NCI-H1694 (cell line): ENCODE measurements around the gene FKBP8.

Experiments used
- DNase-seq: peaks from one replicate; lab custom pipeline; 2025; lab: John Stamatoyannopoulos, UW

The FKBP8 gene

GRCh38 chr19:18502246-18502637, 41.1 kb downstream of the FKBP8 start:
- DNase-seq = no peak

DNA sequence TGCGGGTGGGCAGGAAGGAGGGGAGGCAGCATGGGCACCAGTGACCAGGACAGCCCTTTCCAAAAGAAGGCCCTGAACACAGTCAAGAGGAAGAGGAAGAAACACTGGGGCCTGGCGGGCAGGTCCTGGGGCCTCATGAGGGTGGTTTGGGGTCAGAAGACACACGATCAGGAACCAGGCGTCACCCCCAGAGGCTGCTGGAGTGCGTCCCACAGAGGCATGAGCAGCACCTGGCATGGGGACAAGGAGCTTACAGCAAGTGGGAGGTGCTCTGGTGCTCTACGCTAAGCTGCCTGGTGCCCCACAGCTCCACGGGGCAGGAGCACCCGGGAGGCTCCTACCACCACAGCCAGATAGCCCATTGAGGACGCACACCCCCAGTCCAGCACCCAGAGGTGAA, 41.5 kb downstream of the FKBP8 start:
- no peak for DNase-seq

DNA sequence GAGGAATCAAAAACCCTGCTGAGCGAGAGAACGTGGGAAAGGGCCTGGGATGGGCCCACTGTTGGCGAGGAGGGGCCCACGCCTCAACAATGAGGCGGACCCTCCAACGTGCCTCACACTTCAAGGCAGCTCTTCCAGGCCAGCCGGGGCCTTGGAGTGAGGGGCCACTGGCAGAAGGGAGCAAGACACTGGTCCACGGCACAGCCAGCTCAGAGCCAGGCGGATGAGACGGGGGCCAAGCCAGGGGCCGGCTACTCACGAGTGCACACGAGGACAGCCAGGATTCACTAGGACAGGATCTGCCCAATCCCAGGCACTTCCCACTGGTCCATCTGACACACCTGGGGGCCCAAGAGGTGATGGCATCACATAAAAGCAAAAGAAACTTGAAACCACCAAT, 42.0 kb downstream of the FKBP8 start:
- DNase-seq = no peak

DNA sequence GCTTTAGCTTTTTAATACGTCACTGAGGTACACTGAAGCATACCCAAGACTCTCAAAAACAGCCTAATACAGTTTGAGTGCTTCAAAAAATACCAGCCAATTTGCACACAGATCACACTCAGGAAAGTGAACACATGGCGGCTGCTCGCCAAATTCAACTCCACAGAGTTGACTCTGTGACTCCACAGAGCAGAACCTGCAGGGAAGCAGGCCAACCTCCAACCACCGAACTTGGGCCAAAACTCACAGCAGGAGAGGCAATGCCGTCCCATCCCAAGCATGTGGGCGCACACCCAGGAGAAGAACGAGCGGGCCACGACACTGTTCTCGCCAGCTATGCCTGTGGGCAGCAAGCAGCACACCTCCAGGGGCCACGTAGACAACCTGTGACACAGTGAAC, 42.6 kb downstream of the FKBP8 start:
- no peak for DNase-seq

DNA sequence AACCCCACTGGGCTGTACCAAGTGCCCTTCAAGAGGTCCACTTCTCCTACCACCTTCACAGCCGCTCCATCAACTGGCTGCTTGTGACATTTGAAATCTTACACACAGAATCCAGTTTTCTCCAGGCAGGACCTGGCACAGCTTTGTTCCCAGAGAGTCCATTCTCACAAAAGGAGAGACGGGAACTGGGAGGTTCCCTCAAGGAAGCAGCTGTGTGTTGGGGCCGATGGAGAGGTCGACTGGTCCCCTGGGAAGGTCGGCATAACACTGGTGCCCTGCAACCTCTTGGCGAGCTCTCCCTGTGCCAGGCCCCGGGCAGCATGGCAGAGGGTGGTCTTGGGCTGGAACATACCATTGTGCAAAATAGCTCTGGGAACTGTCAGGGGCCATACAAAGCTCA, 43.0 kb downstream of the FKBP8 start:
- no peak for DNase-seq

DNA sequence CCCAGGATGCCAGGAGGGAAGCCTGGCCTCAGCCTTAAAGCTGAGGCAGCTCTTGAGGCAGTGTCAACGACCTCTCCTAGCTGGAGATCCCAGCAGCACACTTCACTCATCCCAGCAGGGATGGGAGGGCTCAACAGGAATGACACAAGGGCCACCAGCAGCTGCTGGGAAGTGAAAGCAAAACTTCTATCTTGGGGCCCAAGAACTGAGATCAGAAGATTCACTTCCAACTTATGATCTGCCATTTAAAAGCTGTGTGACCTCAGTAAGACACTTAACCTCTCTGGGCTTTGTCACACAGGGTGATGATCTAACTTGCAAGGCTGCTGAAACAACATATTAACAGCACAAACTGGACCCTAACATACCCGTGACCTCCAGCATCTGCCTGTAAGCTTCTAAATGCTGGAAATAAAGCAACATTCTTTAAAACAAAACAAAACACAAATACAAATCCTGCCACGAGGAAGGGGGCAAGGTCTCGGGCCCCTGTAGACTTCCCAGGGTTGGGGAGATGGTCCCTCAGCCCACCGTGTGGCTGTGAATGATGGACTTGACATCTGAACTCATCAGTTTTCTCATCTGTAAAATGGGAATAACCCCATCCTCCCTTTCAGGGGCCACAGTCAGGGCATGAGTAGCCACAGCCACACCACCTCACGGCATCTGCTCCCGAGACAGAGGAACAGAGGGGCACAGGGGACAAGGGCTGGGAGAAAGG, 44.2 kb downstream of the FKBP8 start:
- DNase-seq = no peak

DNA sequence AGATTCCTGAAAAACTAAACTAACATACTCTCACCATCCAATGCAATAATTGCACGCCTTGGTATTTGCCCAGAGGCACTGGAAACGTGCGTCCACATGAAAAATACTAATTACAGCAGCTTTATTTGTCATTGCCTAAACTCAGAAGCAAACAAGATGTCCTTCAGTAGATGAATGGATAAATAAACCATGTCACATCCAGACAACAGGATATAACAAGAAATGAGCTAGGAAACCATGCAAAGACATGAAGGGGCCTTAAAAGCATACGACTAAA, 46.5 kb downstream of the FKBP8 start:
- DNase-seq = no peak

DNA sequence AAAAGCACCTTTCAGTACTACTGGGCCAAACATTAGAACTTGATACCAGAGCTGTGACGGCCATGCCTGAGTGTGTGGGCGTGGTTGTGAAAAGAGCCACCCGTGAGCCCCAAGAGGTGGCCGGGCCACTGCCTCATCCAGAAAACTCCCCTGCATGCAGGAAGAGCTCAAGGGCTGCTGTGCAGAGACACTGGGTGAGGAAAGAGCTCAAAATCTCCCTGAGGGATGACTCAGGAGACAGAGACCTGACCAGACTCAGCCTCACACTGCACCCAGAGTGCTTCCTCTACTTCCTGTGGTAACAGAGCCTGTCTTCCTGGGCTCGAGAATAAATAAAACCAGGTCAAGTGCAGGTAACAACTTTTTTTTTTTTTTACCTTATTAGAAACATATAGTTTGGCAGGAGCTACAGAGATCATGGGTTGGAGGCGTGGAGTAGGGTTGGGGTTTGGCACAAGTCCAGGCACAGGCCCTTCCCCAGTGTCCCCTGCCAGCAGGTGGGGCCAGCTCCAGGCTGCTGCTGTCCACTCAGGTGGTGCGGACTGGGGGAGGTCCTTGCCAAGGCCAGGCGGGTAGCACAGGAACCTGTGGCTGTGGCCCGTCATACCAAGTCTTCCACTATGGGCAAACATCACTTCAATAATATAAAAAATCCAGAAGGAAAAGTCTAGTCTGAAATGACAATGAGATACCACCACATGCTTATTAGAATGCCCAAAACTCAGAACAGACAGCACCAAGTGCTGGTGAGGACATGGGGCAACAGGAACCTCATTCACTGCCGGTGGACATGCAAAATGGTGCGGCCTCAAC, 47.0 kb downstream of the FKBP8 start:
- DNase-seq = no peak

GRCh38 chr19:18495204-18495911, 48.0 kb downstream of the FKBP8 start:
- no peak for DNase-seq

- no peak for DNase-seq
These were observed 49.1 kb downstream of the FKBP8 start for GRCh38 chr19:18494267-18494607.

DNA sequence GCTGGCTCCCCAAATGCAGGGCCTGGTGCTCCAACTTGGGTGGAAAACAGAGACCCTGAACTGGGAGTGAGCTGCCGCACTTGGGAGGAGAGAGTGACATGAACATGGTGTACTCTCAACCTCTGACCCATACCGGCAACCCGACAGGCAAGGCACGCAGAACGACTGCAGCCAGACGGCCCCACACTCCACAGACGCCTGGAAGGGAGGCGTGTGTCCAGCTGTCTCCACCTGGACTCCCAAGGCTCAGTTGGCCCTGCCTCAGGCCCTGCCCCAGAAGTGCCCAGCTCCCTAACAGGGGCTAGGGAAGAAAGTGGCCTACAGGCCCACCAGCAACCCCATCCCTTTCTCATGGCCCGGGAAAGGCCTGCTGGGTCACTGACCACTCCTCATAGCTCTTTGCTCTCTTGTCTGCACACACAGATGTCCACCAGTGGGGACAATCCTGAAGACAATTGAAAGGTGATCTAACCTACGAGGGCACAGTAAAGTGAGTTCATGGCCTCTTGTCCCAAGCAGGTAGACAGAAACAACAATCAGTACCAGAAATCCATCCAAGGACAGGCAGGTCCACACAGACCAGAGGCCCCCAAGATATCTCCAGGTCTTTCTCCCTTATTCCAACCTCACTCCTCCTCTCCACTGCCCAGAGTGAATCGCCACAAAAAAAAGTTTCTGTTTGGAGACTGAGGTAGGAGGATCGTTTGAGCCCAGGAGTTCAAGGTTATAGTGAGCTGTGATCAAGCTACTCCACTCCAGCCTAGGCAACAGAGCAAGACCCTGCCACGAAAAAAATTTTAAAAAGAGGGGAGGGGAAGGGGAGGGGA, 49.7 kb downstream of the FKBP8 start:
- DNase-seq = no peak

DNA sequence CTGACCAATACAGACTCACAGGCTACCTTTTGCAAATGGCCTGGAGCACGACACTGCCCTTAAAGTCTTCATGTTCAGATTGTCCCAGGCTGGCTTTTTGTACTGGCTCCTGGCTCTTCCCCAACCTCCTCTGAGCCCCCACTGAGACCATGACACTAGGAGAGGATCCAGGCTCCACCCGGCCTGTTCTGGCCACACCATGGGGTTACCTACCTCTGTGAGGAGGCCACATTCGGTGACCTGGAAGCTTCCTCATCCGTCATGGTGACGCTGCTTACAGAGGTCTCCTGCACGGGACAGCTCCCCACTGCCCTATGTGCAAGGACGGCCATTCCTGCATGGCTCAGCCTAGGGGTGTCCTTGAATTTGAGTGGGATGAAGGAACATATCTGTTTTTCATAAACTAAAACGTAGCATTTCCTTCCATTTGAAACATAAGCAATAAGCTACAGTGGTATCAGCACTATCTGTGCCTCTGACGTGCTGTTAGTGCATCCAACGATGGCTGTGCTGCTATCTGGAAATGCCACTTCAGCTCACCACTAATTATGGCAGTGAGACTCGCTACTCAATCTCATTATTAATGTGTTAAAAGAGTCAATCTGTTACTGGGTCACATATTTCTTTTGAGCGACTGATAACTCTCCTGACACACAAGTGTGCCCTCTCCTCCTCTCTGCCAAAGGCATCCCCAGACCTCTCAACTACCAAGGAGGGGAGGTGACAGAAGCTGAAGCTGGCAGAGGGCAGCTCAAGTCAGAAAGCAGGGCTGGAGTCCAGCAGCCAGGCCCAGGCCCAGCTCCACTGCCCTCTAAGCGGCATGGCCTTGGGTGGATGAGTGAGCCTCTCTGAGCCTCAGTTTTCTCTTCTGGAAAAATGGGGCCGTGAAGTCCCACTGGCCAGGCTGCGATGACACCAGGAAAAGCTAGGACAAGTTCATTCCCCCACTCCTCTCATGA, 51.1 kb downstream of the FKBP8 start:
- no peak for DNase-seq

- DNase-seq = no peak
These were observed 52.6 kb downstream of the FKBP8 start for GRCh38 chr19:18490728-18491127.

DNA sequence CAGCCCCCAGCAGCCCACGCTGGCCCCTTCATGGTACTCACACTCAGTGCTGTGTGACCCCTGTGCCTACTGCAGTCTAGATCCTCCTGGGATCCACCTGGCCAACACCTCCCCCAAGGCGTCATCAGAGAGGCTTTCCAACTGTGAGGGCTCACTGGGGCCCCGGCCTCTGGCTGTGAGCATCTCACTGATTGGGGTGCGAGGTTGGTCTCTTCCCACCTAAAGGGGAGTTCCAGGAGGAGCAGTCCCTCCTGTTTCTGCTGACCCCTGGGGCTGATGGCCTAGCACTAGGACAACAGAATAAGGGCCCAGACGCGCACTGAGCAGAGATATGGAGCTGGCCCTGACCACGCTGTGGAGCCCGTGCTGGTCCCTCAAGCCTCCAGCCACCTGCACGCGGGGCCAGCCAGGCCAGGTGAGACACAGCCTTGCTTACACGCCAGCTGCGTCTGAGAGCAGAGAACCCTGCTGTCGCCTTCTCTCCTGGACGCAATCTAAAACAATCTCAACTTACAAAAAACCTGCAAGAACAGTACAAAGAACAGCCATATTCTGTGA, 53.7 kb downstream of the FKBP8 start:
- no peak for DNase-seq

GRCh38 chr19:18488838-18489626, 54.3 kb downstream of the FKBP8 start:
- DNase-seq = no peak

- no peak for DNase-seq
These were observed 55.0 kb downstream of the FKBP8 start for GRCh38 chr19:18488403-18488723.

- DNase-seq = no peak
These were observed 55.6 kb downstream of the FKBP8 start for GRCh38 chr19:18487576-18488402.

DNA sequence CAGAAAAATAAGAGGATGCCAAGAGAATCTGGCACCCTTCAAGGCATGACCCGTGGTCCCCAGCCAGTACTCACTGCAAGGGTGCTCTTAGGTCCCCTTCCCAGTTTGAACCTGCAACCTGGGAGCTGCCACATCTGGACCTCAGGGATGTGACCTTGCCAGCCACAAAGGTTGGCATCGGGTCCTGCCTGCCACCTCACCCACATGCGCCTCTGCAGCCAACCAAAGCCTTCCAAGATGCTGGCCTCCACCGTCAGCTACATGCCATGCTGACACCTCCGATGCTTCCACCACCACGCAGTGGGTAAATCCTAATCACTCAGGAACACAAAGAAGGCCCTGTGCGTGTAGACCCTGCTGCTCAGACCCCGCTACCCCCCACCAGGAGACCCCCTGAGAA, 56.6 kb downstream of the FKBP8 start:
- DNase-seq = no peak

GRCh38 chr19:18484992-18485391, 58.4 kb downstream of the FKBP8 start:
- no peak for DNase-seq
